GM12864 (cell line): ENCODE results near the gene HSPG2.

Experiments
- DNase-seq: peaks from one replicate; pipeline ENCODE4 v3.0.0-alpha.2; 2011; ENCODE audit warnings: low read depth
- H3K4me3 ChIP-seq: 2 replicates; pipeline ENCODE4 v1.5.1; 2011; ENCODE audit warnings: mild to moderate bottlenecking, low read depth, low read length, control low read depth
- CTCF ChIP-seq: IDR thresholded peaks from 2 replicates; pipeline ENCODE4 v1.5.1; 2011; ENCODE audit warnings: low read depth, mild to moderate bottlenecking, moderate library complexity, low read length, control low read depth, inconsistent platforms; ENCODE audit errors: missing control alignments

Gene HSPG2

GRCh38 chr1:21966247-21967000, 29.3 kb upstream of the HSPG2 start:
- DNase-seq = no peak

GRCh38 chr1:21963477-21964217, 26.5 kb upstream of the HSPG2 start:
- no peak overlapping the region for H3K4me3 ChIP-seq
- peak; percentile 95 for TF ChIP-seq CTCF
- DNase-seq = peak; percentile 39

More at GRCh38 chr1:21966247-21967000, 29.3 kb upstream of the HSPG2 start:
- no peak for TF ChIP-seq CTCF
- H3K4me3 ChIP-seq = no peak overlapping the region

- DNase-seq = no peak
- no peak overlapping the region for H3K4me3 ChIP-seq
- TF ChIP-seq CTCF = no peak
These were observed 24.7 kb upstream of the HSPG2 start for GRCh38 chr1:21961799-21962198.

- DNase-seq = no peak
- no peak for TF ChIP-seq CTCF
- no peak overlapping the region for H3K4me3 ChIP-seq
These were observed 24.2 kb upstream of the HSPG2 start for GRCh38 chr1:21961337-21961736.

GRCh38 chr1:21956720-21957552, 19.8 kb upstream of the HSPG2 start:
- no peak for DNase-seq

More at GRCh38 chr1:21956720-21957552, 19.8 kb upstream of the HSPG2 start:
- H3K4me3 ChIP-seq = no peak overlapping the region
- TF ChIP-seq CTCF = no peak
